HEK293T (cell line): ENCODE data around the gene B3GNT5.

Experiments used
- BHLHE40 ChIP-seq: fragments of 450-650 bp; IDR thresholded peaks from 2 replicates; pipeline ENCODE4 v1.6.1; 2016; ENCODE audit warnings: mild to moderate bottlenecking, moderate library complexity, borderline replicate concordance
- ELF4 ChIP-seq: fragments of 450-650 bp; IDR thresholded peaks from 2 replicates; pipeline ENCODE4 v1.6.1; 2017; ENCODE audit warnings: antibody characterized with exemption
- FOXK2 ChIP-seq: fragments of 450-650 bp; IDR thresholded peaks from 2 replicates; pipeline ENCODE4 v1.6.1; 2016; ENCODE audit warnings: mild to moderate bottlenecking
- FOXM1 ChIP-seq: fragments of 450-650 bp; IDR thresholded peaks from 2 replicates; pipeline ENCODE4 v1.6.1; 2017; ENCODE audit warnings: mild to moderate bottlenecking, borderline replicate concordance
- HDGF ChIP-seq: fragments of 450-650 bp; IDR thresholded peaks from 2 replicates; pipeline ENCODE4 v1.6.1; 2017; ENCODE audit warnings: antibody characterized with exemption, borderline replicate concordance
- NFRKB ChIP-seq: fragments of 450-650 bp; IDR thresholded peaks from 2 replicates; pipeline ENCODE4 v1.6.1; 2016; ENCODE audit warnings: mild to moderate bottlenecking, moderate library complexity
- SP1 ChIP-seq: fragments of 450-650 bp; IDR thresholded peaks from 2 replicates; pipeline ENCODE4 v1.6.1; 2017
- SUZ12 ChIP-seq: fragments of 450-650 bp; IDR thresholded peaks from 2 replicates; pipeline ENCODE4 v1.6.1; 2016; ENCODE audit warnings: mild to moderate bottlenecking
- ZNF384 ChIP-seq: fragments of 450-650 bp; IDR thresholded peaks from 2 replicates; pipeline ENCODE4 v1.6.1; 2016
- TF ChIP-seq, protein P1 (sequence below): fragments of 450-650 bp; IDR thresholded peaks from 2 replicates; pipeline ENCODE4 v1.6.1; 2016

DNA sequence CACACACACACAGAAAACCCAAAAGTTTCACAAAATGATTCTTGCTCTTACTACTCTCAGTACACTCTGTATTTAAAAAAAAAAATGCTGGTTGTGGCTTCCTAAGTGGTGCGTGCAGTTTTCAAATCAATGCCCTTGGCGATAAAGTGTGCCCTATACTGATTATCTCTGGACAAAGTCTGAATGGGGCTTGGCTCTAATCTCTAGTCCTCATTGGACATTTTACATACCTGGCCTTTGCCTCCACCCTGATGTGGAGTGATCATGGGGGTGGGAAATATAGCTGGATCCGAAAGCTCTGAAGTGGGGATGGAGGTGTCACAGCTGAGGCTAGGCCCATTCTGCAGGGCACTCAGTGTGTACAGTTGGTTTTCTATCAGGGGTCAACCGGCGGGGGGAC is 14.1 kb downstream of the B3GNT5 start:
- TF ChIP-seq BHLHE40 (no peak), SP1 (no peak), NFRKB (no peak), HDGF (no peak), ZNF384 (no peak), ELF4 (no peak), SUZ12 (no peak), FOXM1 (no peak), FOXK2 (no peak)
- TF ChIP-seq, protein P1, sequence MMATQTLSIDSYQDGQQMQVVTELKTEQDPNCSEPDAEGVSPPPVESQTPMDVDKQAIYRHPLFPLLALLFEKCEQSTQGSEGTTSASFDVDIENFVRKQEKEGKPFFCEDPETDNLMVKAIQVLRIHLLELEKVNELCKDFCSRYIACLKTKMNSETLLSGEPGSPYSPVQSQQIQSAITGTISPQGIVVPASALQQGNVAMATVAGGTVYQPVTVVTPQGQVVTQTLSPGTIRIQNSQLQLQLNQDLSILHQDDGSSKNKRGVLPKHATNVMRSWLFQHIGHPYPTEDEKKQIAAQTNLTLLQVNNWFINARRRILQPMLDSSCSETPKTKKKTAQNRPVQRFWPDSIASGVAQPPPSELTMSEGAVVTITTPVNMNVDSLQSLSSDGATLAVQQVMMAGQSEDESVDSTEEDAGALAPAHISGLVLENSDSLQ: no peak
